Gastrocnemius medialis (tissue), 4 donors: ENCODE results near the gene WDHD1.

ENCODE experiments used
- POLR2A ChIP-seq, 2 donors: fragments of 450-650 bp; IDR thresholded peaks; one replicate each; pipeline ENCODE4 v1.6.1; 2017; ENCODE audit warnings: antibody characterized with exemption in 2 of 2, mild to moderate bottlenecking in 2 of 2, moderate library complexity in 2 of 2
- TF ChIP-seq, protein P1 (sequence below), 5 experiments: fragments of 450-650 bp in 3 of 5; fragments of 200-600 bp in 2 of 5; sonication (generic) in 2 of 5; IDR thresholded peaks in 4 of 5; conservative IDR thresholded peaks in 1 of 5; 1 replicate in 4 of 5; 2 replicates in 1 of 5; pipeline ENCODE4 v1.5.1; 2016 to 2019; ENCODE audit warnings: antibody characterized with exemption in 5 of 5, mild to moderate bottlenecking in 3 of 5, moderate library complexity in 3 of 5

DNA sequence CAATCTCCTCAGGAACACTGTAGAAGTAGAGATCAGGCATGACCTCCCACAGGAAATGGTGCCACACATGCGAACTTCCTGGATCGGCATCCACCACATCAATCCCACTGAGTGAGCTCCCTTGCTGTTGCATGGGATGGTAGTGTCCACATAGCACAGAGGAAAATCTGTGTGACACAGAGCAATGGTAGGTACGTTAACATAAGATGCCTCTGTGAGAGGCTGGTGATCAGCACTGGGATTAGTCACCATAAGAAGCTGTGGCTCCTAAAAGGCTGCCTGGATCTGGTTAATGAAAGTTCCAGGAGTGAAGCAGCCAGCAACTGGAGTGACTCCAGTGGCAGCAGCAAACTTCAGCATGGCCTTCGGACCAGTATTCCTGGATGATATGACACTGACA, 21.8 kb downstream of the WDHD1 start:
- TF ChIP-seq POLR2A (IDR thresholded peaks at IDR 0.05), result no peak
- TF ChIP-seq, protein P1, sequence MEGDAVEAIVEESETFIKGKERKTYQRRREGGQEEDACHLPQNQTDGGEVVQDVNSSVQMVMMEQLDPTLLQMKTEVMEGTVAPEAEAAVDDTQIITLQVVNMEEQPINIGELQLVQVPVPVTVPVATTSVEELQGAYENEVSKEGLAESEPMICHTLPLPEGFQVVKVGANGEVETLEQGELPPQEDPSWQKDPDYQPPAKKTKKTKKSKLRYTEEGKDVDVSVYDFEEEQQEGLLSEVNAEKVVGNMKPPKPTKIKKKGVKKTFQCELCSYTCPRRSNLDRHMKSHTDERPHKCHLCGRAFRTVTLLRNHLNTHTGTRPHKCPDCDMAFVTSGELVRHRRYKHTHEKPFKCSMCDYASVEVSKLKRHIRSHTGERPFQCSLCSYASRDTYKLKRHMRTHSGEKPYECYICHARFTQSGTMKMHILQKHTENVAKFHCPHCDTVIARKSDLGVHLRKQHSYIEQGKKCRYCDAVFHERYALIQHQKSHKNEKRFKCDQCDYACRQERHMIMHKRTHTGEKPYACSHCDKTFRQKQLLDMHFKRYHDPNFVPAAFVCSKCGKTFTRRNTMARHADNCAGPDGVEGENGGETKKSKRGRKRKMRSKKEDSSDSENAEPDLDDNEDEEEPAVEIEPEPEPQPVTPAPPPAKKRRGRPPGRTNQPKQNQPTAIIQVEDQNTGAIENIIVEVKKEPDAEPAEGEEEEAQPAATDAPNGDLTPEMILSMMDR (IDR thresholded peaks at IDR 0.05 in 4 of 5, conservative IDR thresholded peaks at IDR 0.05 in 1 of 5), result no peak
